Aorta (tissue), 5 donors: Measurements from ENCODE around the gene AREG. TPM values are rescaled to one million over a fixed set of nuclear protein-coding genes. Genes with fewer than 3 reads are reported as not detected.
A peak's percentile ranks its signal among the peaks of the same experiment; 100 is the strongest.

Experiments used
- ATAC-seq: fragments of 200-7000 bp; cut with Tn5 transposase; one replicate; pipeline ENCODE4 v1.9.1; 2022; ENCODE audit warnings: moderate library complexity; ENCODE audit not compliant: low FRiP score
- DNase-seq, 2 donors: peaks; one replicate each; pipeline ENCODE4 v3.0.0-alpha.2; 2020
- H3K27ac ChIP-seq, 2 donors: one replicate each; pipeline ENCODE4 v1.5.1; 2013; ENCODE audit warnings: low read length in 2 of 2, mild to moderate bottlenecking in 2 of 2, moderate library complexity in 2 of 2, control low read depth in 1 of 2, inconsistent platforms in 1 of 2, low read depth in 1 of 2
- H3K27me3 ChIP-seq, 2 donors: one replicate each; pipeline ENCODE4 v1.6.1; 2013; ENCODE audit warnings: control low read depth in 1 of 2, low read length in 1 of 2, mild to moderate bottlenecking in 1 of 2, moderate library complexity in 1 of 2; ENCODE audit not compliant: insufficient read depth in 2 of 2, control insufficient read depth in 1 of 2
- H3K36me3 ChIP-seq, 2 donors: one replicate each; pipeline ENCODE4 v1.6.1; 2013; ENCODE audit warnings: control low read depth in 1 of 2, low read length in 1 of 2, mild to moderate bottlenecking in 1 of 2; ENCODE audit not compliant: insufficient read depth in 2 of 2, control insufficient read depth in 1 of 2
- H3K4me1 ChIP-seq, 2 donors: one replicate each; pipeline ENCODE4 v1.6.1; 2013; ENCODE audit warnings: low read length in 2 of 2, control low read depth in 1 of 2, mild to moderate bottlenecking in 1 of 2, moderate library complexity in 1 of 2; ENCODE audit not compliant: insufficient read depth in 2 of 2, control insufficient read depth in 1 of 2
- H3K4me3 ChIP-seq, 2 donors: one replicate each; pipeline ENCODE4 v1.5.1; 2013; ENCODE audit warnings: low read length in 2 of 2, control low read depth in 1 of 2, mild to moderate bottlenecking in 1 of 2
- H3K9me3 ChIP-seq: one replicate; pipeline ENCODE4 v1.6.1; 2013; ENCODE audit warnings: mild to moderate bottlenecking, low read length; ENCODE audit not compliant: control insufficient read depth
- WGBS, 2 donors: extraction: QIAGEN DNeasy Blood & Tissue Kit; methylation state at CpG; one replicate each; pipeline ENCODE4 v1.1.7; 2013; 5-methylcytosine and 5-hydroxymethylcytosine counted together
- intact Hi-C, 2 donors: fragments of 100-400 bp; cut with DNase I; formaldehyde crosslinking; loops; one replicate each; pipeline versions ENCODE4 v1.14.2 to v1.15.0; 2022
- polyA plus RNA-seq, 2 donors: library from polyadenylated mRNA; stranded (reverse); fragments of 200-250 nt; gene quantifications; one replicate each; pipeline ENCODE4 v1.2.3, GENCODE V29; 2013
- total RNA-seq, 2 donors: library from RNA; stranded (reverse); fragmentation: NEBNext Ultra II Directional; extraction: Animal tissue kit (Norgen Biotek cat#: 25700); gene quantifications; one replicate each; pipeline ENCODE4 v1.2.1, GENCODE V29; 2021
- donor health status: healthy with polysubstance abuse.
- donor health status: Bipolar disorder and iron deficiency.
- donor health status: DM: no; HTN: no; CAD: no.
- donor health status: DM: no; HTN: no; CAD: no.
- donor health status: DM: yes; HTN: yes; CAD: no.

The AREG gene
- total and polyA plus RNA-seq, 4 donors, result 0.57 to 22.4 (median 1.9) TPM

- Histone ChIP-seq H3K4me1 (no peaks in the 10 kb centered on the region), H3K27ac (no peak overlapping the region), H3K27me3 (no peaks in the 10 kb centered on the region), H3K36me3 (no peaks in the 10 kb centered on the region), H3K9me3 (no peaks in the 10 kb centered on the region), H3K4me3 (no peak overlapping the region)
- ATAC-seq (no peak), DNase-seq (no peak)
- 80 to 82% methylated on average over 1 of the region's 1 CpG for WGBS, 2 donors
- intact Hi-C loops, result no loop called here
Observed at GRCh38 chr4:74466242-74466641, 21.3 kb downstream of the AREG start.

- peaks cover 2 to 5% of the 10 kb centered on the region in 2 donors for H3K4me1 ChIP-seq
- 97 to 100% methylated on average over 1 of the region's 1 CpG for WGBS, 2 donors
Observed at GRCh38 chr4:74471264-74471663, 26.3 kb downstream of the AREG start.

GRCh38 chr4:74473155-74473811 lies 28.3 kb downstream of the AREG start:
- no peaks in the 10 kb centered on the region for H3K36me3 ChIP-seq
- peaks cover 2 to 5% of the 10 kb centered on the region in 2 donors for H3K4me1 ChIP-seq
- ATAC-seq, result peak; percentile 83
- no peak overlapping the region for H3K4me3 ChIP-seq
- H3K27me3 ChIP-seq, result no peaks in the 10 kb centered on the region
- WGBS, 2 donors, result 21 to 22% methylated on average over 5 of the region's 5 CpGs
- intact Hi-C loops, result no loop called here
- DNase-seq, result no peak
- H3K27ac ChIP-seq, result peak overlapping the region; percentile 82 to 87
- no peaks in the 10 kb centered on the region for H3K9me3 ChIP-seq

More at GRCh38 chr4:74471264-74471663, 26.3 kb downstream of the AREG start:
- no peak for DNase-seq
- intact Hi-C loops, result no loop called here
- ATAC-seq, result no peak
- H3K27ac ChIP-seq, result no peak overlapping the region
- no peaks in the 10 kb centered on the region for H3K36me3 ChIP-seq
- H3K27me3 ChIP-seq, result no peaks in the 10 kb centered on the region
- no peaks in the 10 kb centered on the region for H3K9me3 ChIP-seq
- no peak overlapping the region for H3K4me3 ChIP-seq

- Histone ChIP-seq H3K27ac (peak overlapping the region in 1 of 2 donors; percentile 89), H3K27me3 (no peaks in the 10 kb centered on the region), H3K4me1 (peaks cover 2 to 5% of the 10 kb centered on the region in 2 donors), H3K9me3 (no peaks in the 10 kb centered on the region), H3K4me3 (no peak overlapping the region), H3K36me3 (no peaks in the 10 kb centered on the region)
- intact Hi-C loops, result no loop called here
- ATAC-seq (no peak), DNase-seq (no peak)
- 11 to 20% methylated on average over 4 of the region's 4 CpGs for WGBS, 2 donors
Observed at GRCh38 chr4:74474345-74475090, 29.6 kb downstream of the AREG start.

DNA sequence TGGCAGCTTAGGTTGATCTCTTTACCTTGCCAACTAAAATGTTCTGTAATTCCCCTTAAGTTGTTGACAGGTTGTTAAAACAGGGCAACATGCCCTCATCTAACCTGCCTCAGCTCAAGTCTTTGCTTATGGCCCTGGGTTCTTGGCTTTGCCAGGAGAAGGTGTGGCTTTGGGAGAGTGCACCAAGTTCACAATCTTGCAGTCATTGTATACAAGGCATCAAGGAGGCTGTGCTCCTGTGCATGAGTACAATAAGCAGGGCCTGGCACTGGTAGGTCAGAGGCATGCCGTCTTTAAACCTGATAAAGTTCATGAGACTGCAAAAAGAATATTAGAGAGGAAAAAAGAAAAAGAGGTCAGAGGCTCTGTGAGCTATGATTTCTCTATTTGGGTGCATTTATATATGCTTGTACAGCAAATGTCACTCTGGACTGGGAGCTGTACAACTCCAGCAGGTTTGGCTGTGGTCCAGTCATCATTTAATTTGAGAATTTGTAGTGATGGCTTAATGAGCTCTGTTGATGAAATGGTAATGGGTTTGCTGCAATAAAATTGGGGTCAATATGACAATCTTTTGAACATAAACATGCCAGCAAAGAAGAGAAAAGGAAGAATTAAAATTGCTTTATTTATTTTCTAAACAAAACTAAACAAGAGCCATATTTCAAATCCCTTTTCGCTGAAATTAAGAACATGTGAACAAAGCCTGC lies 30.3 kb downstream of the AREG start:
- DNase-seq (no peak), ATAC-seq (no peak)
- no peaks in the 10 kb centered on the region for H3K27me3 ChIP-seq
- WGBS, 2 donors, result 56 to 58% methylated on average over 2 of the region's 2 CpGs
- peaks cover 2 to 5% of the 10 kb centered on the region in 2 donors for H3K4me1 ChIP-seq
- no peak overlapping the region for H3K4me3 ChIP-seq
- no peak overlapping the region for H3K27ac ChIP-seq
- no peaks in the 10 kb centered on the region for H3K36me3 ChIP-seq
- intact Hi-C loops, result no loop called here
- no peaks in the 10 kb centered on the region for H3K9me3 ChIP-seq

- intact Hi-C loops, result no loop called here
Observed at GRCh38 chr4:74475946-74476345, 31.0 kb downstream of the AREG start.

GRCh38 chr4:74479009-74479408 lies 34.1 kb downstream of the AREG start:
- H3K27ac ChIP-seq, result no peak overlapping the region
- no peak for DNase-seq
- intact Hi-C loops, result no loop called here
- H3K27me3 ChIP-seq, result no peaks in the 10 kb centered on the region
- H3K4me1 ChIP-seq, result peaks cover 0 to 2% of the 10 kb centered on the region in 2 donors
- no peak overlapping the region for H3K4me3 ChIP-seq
- no peaks in the 10 kb centered on the region for H3K36me3 ChIP-seq
- 82 to 93% methylated on average over 1 of the region's 1 CpG for WGBS, 2 donors
- no peak for ATAC-seq
- H3K9me3 ChIP-seq, result no peaks in the 10 kb centered on the region

More at GRCh38 chr4:74475946-74476345, 31.0 kb downstream of the AREG start:
- Histone ChIP-seq H3K27me3 (no peaks in the 10 kb centered on the region), H3K36me3 (no peaks in the 10 kb centered on the region), H3K27ac (no peak overlapping the region), H3K4me3 (no peak overlapping the region), H3K9me3 (no peaks in the 10 kb centered on the region), H3K4me1 (peaks cover 2 to 5% of the 10 kb centered on the region in 2 donors)
- no peak for DNase-seq
- no peak for ATAC-seq
- WGBS, 2 donors, result 75 to 76% methylated on average over 3 of the region's 3 CpGs

- intact Hi-C loops, result loop anchor here in 1 of 2 donors (5.0 kb wide), 1 partner anchor 1168 kb away; no protein-coding TSS in a partner anchor
- no peaks in the 10 kb centered on the region for H3K9me3 ChIP-seq
- H3K27me3 ChIP-seq, result no peaks in the 10 kb centered on the region
- no peaks in the 10 kb centered on the region for H3K36me3 ChIP-seq
- H3K27ac ChIP-seq, result no peak overlapping the region
- WGBS, 2 donors, result 79 to 86% methylated on average over 2 of the region's 2 CpGs
- H3K4me3 ChIP-seq, result no peak overlapping the region
- no peak for ATAC-seq
- no peaks in the 10 kb centered on the region for H3K4me1 ChIP-seq
- no peak for DNase-seq
Observed at GRCh38 chr4:74480267-74480666, 35.3 kb downstream of the AREG start.
